ENCODE measurements around the gene RBM17.
A peak's percentile ranks its signal among the peaks of the same experiment; 100 is the strongest.
"Not testable (repeated sequence)": the region's sequence is repeated elsewhere in the genome, so short reads cannot be mapped to it uniquely, and the experiment has no call there.

Gene RBM17

GRCh38 chr10:6136215-6137201 is 47.7 kb downstream of the RBM17 start:
- DNase-seq (ENCODE audit: low read depth), result peak; percentile 56

GRCh38 chr10:6138456-6138855 is 49.6 kb downstream of the RBM17 start:
- DNase-seq (ENCODE audit: low read depth), result no peak

- no peak for DNase-seq (ENCODE audit: low read depth)
Observed at GRCh38 chr10:6139470-6139869, 50.6 kb downstream of the RBM17 start.

- DNase-seq (ENCODE audit: low read depth), result no peak
Observed at GRCh38 chr10:6140141-6140841, 51.5 kb downstream of the RBM17 start.

GRCh38 chr10:6140965-6141295 is 52.1 kb downstream of the RBM17 start:
- DNase-seq (ENCODE audit: low read depth), result no peak

GRCh38 chr10:6141296-6142151 is 52.7 kb downstream of the RBM17 start:
- peak; percentile 38 for DNase-seq (ENCODE audit: low read depth)

- not testable (repeated sequence) for DNase-seq (ENCODE audit: low read depth)
Observed at GRCh38 chr10:6142186-6142585, 53.4 kb downstream of the RBM17 start.

GRCh38 chr10:6142644-6143043 is 53.8 kb downstream of the RBM17 start:
- DNase-seq (ENCODE audit: low read depth), result no peak

GRCh38 chr10:6143181-6143580 is 54.3 kb downstream of the RBM17 start:
- no peak for DNase-seq (ENCODE audit: low read depth)

- peak; percentile 13 for DNase-seq (ENCODE audit: low read depth)
Observed at GRCh38 chr10:6144406-6145165, 55.8 kb downstream of the RBM17 start.

GRCh38 chr10:6145166-6145987 is 56.5 kb downstream of the RBM17 start:
- DNase-seq (ENCODE audit: low read depth), result no peak

GRCh38 chr10:6146013-6146785 is 57.4 kb downstream of the RBM17 start:
- no peak for DNase-seq (ENCODE audit: low read depth)

- DNase-seq (ENCODE audit: low read depth), result no peak
Observed at GRCh38 chr10:6146921-6147320, 58.1 kb downstream of the RBM17 start.

GRCh38 chr10:6148251-6148701 is 59.4 kb downstream of the RBM17 start:
- DNase-seq (ENCODE audit: low read depth), result no peak

GRCh38 chr10:6148908-6149307 is 60.1 kb downstream of the RBM17 start:
- no peak for DNase-seq (ENCODE audit: low read depth)

- no peak for DNase-seq (ENCODE audit: low read depth)
Observed at GRCh38 chr10:6151087-6151977, 62.5 kb downstream of the RBM17 start.

- DNase-seq (ENCODE audit: low read depth), result no peak
Observed at GRCh38 chr10:6153845-6154244, 65.0 kb downstream of the RBM17 start.

- DNase-seq (ENCODE audit: low read depth), result no peak
Observed at GRCh38 chr10:6154566-6154965, 65.7 kb downstream of the RBM17 start.

- DNase-seq (ENCODE audit: low read depth), result no peak
Observed at GRCh38 chr10:6158276-6158675, 69.4 kb downstream of the RBM17 start.
